H54 (cell line): ENCODE results near the gene KRT6A.

ENCODE experiments used
- DNase-seq: peaks from one replicate; pipeline ENCODE4 v3.0.0; 2011; ENCODE audit warnings: low spot score, mixed read lengths; ENCODE audit not compliant: insufficient read length
- FAIRE-seq: peaks from 3 replicates; lab custom pipeline; 2011; peaks lifted over from hg19 to GRCh38; lab: Jason Lieb, UNC
- POLR2A ChIP-seq: IDR thresholded peaks from 2 replicates; pipeline ENCODE4 v1.6.1; 2011; ENCODE audit warnings: low read depth, mild to moderate bottlenecking, low read length

Gene KRT6A

GRCh38 chr12:52493172-52493571, at the start of gene KRT6A:
TSS of gene KRT6A (minus strand) at chr12:52493257. CDS start at chr12:52493188, 69 bp downstream.
- no peak for TF ChIP-seq POLR2A
- DNase-seq (no peak), FAIRE-seq (no peak)

GRCh38 chr12:52542157-52542556, 49.1 kb upstream of the KRT6A start:
- DNase-seq (no peak), FAIRE-seq (no peak)
- no peak for TF ChIP-seq POLR2A

- DNase-seq (no peak), FAIRE-seq (no peak)
- no peak for TF ChIP-seq POLR2A
Observed at GRCh38 chr12:52541709-52542108, 48.7 kb upstream of the KRT6A start.

- FAIRE-seq (no peak), DNase-seq (no peak)
- TF ChIP-seq POLR2A, result no peak
Observed at GRCh38 chr12:52540531-52540930, 47.5 kb upstream of the KRT6A start.

- FAIRE-seq (no peak), DNase-seq (no peak)
- TF ChIP-seq POLR2A, result no peak
Observed at GRCh38 chr12:52539821-52540173, 46.7 kb upstream of the KRT6A start.

GRCh38 chr12:52539083-52539820, 46.2 kb upstream of the KRT6A start:
- TF ChIP-seq POLR2A, result no peak
- peak; percentile 55 for DNase-seq
- no peak for FAIRE-seq

- FAIRE-seq, result no peak
- no peak for TF ChIP-seq POLR2A
- DNase-seq, result no peak
Observed at GRCh38 chr12:52537101-52537500, 44.0 kb upstream of the KRT6A start.

- no peak for TF ChIP-seq POLR2A
- DNase-seq, result no peak
- no peak for FAIRE-seq
Observed at GRCh38 chr12:52535574-52535973, 42.5 kb upstream of the KRT6A start.

- no peak for TF ChIP-seq POLR2A
- DNase-seq, result no peak
Observed at GRCh38 chr12:52534482-52534881, 41.4 kb upstream of the KRT6A start.

GRCh38 chr12:52533686-52534470, 40.8 kb upstream of the KRT6A start:
- TF ChIP-seq POLR2A, result no peak
- FAIRE-seq (no peak), DNase-seq (no peak)

More at GRCh38 chr12:52534482-52534881, 41.4 kb upstream of the KRT6A start:
- FAIRE-seq, result no peak

GRCh38 chr12:52532636-52533035, 39.6 kb upstream of the KRT6A start:
- no peak for TF ChIP-seq POLR2A
- FAIRE-seq, result no peak

GRCh38 chr12:52531566-52532300, 38.7 kb upstream of the KRT6A start:
- DNase-seq (no peak), FAIRE-seq (no peak)
- TF ChIP-seq POLR2A, result no peak

More at GRCh38 chr12:52532636-52533035, 39.6 kb upstream of the KRT6A start:
- no peak for DNase-seq

GRCh38 chr12:52530905-52531304, 37.8 kb upstream of the KRT6A start:
- FAIRE-seq (no peak), DNase-seq (no peak)
- TF ChIP-seq POLR2A, result no peak

- TF ChIP-seq POLR2A, result no peak
- no peak for FAIRE-seq
- DNase-seq, result no peak
Observed at GRCh38 chr12:52530366-52530765, 37.3 kb upstream of the KRT6A start.
